ENCODE measurements around the gene VSTM2L.

VSTM2L gene

DNA sequence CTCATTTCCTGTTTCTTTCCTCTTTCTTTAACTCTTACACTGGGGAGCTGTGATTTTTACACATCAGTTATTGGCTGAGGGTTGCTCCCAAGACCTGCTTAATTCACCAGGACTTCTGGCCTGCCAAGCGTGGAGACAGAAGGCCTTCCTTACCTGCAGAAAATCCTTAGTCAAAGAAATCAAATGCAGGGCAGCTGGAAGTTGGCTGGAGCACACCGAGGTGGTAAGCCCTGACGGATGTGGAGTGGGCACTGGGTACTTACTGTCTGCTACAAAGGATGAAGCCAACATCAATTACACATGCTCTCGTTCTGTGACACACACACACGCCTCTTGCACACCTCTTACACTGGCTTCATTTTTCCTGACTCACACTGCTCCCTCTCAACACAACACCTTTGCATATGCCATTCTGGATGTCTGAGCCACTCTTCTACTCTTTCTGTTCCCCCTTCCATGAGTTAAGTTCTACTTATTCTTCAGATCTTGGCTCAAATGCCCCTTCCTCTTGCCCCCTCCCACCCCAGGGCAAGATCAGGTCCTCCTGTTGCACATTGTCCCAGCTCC is 68.7 kb downstream of the VSTM2L start:
- no peak for DNase-seq

DNA sequence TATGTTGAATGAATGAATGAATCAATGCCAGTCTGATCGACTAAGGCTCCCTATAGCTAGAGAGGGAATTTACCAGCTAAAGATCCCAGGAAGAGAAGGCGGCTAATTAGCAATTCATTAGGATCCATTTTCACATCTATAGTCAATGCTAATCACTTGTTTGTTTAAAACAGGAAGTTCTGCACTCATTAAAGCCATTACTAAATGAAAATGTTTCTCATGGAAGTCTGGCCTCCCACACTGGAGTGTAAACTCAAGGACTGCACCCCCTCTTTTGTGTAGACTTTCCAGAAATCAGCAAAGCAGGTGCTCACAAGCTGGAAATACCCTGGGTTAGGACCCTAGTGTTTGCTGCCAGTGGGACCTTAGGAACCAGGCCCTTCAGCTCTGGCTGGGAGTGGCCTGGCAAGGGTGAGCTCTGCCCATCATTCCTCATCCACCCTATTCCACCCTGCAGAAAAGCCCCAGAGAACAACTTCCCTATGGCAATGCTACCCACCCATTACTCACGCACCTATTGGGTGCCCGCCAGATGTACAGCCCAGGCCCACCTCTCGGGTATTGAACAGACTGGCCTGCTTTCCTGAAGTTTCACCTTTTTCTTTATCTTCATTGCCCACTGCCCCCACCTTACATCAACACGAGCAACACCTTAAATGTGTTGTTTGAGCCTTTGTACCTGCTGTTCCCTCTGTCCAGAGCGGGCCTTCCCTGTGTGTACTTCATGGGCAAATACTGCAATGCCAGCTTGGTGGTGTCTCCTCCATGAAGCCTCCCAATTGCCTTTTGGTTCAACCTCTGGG is 69.5 kb downstream of the VSTM2L start:
- DNase-seq = no peak

DNA sequence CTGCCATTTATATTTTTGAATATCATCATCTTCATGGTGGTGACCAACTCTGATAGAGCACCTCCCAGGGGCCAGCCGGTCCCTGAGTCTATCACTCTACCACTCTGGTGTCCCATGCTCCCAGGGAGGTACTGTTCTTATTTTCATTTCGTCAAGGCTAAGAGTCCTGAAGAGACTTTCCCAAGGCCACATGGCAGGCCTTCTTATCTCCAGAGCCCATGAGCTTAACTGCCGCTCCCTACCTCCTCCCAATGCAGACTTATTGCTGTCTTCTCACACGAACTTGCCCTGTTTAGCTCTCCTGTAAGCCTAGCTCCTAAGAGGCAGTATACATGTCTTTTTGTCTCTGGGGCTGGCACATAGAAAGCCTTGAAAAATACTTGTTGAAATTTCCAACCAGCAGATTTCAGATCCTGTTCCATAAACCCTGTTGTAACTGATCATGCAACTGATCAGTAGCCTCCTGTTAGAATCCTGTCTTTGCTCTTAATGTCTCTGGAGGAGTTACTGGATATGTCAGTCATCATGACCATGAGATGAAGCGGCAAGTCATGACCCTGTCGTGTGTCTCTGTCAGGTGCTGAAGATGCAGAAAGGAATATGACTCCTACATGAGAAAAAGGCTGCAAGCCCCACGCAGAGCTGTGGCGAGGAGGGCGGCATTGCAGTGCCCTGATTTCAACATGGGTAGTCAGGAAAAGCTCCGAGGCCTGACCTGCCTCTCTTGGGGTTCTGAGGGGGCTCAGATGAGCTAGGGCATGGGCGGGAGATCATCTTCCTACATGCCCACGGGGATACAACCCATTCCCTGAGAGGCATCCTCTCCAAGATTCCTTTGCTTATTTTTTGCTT is 70.4 kb downstream of the VSTM2L start:
- DNase-seq = no peak

DNA sequence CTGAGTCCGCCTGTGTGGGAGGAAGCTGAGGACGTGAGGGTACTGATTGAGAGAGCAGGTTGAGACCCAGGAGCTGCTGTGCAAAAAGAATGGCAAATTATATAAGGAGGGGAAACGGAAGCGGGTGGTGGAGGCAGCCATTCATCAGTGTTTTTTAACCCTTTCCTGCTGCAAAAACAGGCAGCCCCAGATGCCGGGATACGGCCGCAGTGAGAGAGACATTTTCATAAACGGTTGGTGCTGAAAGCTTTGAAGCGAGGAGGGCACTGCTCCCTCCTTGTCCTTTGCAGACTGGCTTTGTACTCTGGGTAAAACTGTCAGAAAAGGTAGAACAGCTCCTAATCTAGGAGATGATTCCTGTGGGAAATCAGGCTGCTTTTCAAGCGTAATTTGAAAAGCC is 74.0 kb downstream of the VSTM2L start:
- DNase-seq = no peak

DNA sequence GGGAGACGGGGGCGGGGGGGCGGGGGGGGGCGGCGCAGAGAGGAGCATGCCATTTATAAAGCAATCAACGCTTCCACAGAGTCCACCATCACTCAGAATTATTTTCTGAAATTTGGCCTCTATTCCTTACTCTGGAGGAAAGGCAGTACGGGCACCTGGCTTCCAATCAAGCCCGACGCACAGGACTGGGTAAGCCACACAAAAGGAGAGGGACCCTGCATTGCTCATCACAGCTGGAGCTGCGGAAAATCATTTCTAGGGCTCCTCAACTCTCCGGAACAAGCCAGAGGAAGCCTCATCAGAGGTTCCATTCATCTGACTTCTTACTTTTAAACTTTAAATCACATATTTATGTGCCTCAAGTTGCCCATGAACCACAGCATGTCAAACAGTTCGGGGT is 74.4 kb downstream of the VSTM2L start:
- DNase-seq = no peak

DNA sequence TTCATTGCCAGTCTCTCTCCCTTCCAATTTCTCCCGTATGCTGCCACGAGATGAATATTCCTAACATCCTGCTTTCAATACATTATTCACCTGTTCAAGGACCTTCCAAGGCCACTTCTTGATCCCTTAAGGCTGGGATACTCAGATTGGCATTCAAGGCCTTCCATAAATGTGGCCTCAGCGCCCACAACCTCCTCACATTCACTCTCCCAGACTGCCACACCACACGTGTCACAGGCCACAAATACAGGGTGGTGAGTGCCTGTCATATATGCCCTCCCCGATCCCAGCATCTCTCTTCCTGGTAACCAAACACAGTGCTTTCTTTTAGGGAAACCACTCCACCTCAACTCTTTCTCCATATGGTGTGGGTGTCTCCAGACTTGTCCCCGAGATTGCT is 74.9 kb downstream of the VSTM2L start:
- DNase-seq = no peak

DNA sequence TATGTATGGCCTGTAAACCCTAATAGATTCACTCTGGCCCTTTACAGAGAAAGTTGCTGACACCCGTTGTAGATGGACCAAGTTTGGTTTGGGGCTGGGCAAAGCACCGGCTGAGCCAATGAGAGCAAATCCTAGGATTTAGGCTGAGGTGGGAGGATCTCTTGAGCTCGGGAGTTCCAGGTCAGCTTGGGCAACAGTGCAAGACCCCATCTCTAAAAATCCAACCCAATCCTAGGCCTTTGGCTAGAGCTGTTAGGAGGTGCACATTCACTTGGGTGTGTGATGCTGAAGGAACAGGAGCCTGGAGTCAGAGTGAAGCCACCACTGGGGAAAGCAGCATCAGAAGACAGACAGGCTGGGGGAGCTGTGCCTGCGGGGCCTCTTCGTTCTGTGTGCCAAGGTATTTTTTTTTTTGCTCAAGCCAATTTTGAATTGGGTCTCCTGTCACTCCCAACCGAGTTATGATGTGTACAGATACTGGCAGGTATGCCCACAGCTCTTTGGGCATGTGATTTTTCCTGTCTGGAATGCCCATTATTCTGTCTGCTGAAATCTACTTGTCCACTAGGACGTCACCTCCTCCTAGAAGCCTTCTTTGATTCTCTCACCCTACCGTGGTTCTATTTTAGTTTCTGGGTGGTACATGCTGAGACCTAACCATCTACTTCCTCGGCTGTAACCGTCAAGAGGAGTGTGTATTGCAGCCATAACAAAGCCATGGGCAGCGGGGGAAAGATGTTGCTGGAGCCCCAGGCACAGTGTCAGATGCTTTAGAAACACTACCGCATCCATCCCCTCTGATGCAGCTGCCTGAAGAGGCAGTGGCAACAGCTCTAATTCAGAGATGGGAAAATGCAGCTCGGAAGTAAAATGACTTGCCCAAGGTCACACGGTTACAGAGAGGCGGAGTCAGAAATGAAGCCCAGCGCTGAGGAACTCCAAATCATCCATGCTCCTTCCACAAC is 76.4 kb downstream of the VSTM2L start:
- DNase-seq = no peak

DNA sequence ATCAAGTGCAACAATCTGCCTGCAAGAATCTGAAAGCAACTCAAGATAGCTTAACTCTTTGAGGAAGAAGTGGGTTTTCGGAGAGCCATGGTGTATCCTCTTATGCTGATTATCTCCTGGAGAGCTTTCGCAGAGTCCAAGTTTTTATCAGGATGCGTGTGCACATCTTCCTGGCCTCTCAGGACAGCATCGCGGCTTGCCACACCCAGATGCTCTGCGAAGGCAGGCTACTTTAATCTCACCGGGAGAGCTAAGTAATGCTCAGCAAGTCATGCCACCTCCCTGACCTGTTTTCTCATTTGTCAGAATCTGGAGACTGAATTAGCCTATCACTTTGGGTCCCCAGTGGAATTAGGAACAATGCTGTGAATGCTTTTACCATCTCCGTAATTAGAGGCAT is 77.5 kb downstream of the VSTM2L start:
- DNase-seq = no peak

DNA sequence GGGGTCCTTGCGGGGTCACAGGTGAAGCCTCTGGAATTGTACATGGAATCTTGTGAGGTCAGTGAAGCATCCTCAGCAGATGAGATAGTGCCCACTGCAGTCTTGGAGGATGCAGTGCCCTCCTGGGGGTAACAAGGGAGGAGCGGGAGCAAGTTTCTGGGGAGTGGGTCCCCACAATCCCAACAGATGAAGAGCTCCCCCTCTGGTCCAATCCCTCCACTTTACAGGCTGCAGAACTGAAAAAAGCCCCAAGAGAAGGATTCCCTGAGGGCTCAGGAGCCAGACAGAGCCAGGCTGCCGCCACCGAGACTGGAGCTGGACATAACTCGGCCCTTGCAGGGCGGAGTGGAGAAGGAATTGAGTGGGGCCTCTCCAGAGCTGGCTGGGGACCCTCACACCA is 77.9 kb downstream of the VSTM2L start:
- DNase-seq = no peak

DNA sequence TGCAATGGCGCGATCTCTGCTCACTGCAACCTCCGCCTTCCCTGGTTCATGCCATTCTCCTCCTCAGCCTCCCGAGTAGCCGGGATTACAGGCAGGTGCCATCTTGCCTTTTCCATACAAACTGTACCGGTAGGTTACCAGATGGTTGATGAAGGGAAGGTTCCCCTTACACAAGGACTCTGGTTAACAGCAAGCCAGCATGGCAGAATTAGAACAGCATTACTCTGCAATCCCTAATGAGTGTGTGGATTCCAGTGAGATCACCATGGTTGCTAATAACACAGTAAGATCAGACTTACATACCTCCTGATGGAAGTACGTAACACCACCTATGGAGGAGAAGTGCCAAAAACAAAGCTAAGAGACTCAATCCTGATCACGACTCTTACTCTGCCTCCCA is 78.6 kb downstream of the VSTM2L start:
- no peak for DNase-seq

DNA sequence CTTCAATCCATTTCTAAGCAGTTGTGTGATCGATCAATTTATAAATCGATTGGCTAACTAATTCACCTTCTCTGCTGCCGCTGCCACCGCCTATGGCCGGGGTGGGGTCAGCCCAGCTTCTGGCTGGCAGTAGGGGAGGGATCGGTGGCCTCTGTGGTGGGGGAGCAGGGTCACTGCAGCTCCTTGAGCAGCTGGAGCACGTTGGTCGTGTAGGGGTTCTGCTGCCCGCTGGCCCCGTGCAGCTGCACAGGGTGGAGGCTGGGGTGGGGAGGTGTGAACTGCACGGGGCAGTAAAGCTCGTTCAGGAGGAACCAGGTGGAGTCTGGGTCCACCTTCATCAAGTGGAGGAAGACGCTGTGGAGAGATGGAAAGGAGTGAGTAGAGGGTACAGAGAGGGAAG is 80.4 kb downstream of the VSTM2L start:
- no peak for DNase-seq

DNA sequence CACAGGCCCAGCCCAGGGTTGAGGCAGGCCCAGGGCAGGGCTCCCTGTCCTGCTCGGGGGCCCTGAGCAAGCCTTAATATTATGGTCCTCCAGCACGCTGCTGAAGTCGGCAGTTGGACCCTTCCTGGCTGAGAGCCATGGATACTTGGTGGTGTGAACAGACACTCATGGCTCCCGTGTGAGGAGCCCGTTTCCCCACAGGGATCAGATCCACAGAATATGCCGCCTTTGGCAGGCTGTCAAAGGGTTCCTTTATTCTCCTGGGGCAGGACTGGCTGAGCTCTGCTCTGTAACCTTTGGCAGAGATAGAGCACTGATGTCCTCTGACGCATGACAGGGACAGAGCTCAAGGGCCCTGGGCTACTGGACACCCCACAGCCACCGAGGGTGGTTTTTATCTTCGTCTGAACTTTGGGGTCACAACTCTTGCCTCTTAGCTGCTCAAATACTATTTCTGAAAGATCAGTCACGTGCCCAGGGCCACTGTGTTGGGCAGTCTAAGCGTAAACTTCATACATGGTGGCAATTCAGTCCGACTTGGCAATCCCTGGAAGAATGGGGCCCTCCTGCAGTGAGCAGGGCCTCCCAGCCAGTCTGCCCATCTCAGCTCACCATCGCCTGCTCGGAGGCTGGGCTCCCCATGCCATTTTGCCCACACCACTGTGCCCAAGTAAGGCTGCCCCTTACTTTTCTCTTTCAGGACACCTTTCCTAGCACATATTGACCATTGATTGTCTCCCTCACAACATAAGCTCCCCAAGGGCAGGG is 81.3 kb downstream of the VSTM2L start:
- no peak for DNase-seq

DNA sequence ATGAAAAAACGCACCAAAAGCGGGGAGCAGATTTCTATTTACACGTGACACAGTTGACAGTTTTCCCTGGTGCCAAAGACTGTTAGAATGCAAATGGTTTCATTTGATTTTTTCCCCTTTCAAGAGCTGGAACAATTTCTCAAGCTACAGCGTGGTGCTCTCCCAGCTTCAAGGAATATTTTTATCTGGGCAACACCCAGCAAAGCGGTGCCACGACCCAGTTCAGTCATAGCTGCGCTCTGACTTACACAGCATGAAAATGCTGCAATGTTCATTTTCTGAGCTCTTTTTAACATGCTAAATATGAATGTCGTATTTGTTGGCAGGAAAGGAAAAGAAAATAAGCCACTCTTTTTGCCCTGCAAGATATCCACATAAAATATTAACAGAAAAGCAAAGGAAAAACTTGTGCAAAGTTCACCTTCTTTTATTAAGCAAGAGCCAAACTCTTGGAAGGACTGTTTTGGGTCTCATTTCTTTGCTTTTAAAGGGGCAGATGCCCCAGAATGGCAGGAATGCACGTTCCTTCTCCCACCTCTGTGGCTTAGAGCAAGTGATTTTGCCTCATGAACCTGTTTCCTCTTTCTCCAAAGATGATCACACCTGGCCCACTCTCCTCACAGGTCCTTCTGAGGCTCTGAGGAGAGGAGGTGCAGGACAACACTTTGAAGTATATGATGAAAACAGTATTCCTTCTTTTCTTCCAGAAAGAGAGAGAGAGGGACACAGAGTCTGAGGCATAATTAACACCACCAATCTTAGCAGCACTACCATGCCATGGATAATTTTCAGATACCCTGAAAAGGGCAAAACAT is 83.3 kb downstream of the VSTM2L start:
- no peak for DNase-seq

DNA sequence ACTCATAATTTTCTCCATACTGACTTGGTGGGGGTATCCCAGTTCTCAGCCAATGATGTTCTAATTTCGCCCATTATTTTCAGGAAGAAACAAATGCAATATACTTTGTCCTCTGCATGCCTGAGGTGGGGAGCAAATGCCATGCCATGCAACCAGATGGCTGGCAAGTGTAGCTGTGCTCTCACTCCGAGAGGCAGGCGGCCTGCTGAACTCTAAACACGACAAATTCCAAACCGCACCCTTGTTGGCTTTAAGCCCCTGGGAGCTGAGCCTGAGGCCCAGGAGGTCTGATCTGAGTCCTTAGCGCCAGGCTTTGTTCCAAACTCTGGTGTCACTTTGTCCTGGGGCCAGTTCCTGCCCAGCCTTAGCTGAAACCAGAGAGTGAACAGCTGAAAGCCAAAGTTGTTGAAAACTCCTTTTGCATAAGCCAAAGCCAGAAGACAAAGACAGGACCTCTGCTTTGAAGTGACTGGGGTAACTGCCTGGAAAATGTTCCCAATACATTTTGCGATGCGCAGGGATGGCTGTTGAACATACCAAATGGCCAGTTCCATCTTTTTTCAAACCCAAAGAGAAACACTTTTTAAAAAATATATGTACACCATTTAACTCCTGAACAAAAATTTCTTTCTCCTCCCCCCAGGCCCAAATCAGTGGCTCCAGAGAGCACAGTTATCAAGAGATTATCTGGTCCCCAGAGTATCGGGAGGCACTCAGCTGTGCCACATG is 84.1 kb downstream of the VSTM2L start:
- DNase-seq = no peak

DNA sequence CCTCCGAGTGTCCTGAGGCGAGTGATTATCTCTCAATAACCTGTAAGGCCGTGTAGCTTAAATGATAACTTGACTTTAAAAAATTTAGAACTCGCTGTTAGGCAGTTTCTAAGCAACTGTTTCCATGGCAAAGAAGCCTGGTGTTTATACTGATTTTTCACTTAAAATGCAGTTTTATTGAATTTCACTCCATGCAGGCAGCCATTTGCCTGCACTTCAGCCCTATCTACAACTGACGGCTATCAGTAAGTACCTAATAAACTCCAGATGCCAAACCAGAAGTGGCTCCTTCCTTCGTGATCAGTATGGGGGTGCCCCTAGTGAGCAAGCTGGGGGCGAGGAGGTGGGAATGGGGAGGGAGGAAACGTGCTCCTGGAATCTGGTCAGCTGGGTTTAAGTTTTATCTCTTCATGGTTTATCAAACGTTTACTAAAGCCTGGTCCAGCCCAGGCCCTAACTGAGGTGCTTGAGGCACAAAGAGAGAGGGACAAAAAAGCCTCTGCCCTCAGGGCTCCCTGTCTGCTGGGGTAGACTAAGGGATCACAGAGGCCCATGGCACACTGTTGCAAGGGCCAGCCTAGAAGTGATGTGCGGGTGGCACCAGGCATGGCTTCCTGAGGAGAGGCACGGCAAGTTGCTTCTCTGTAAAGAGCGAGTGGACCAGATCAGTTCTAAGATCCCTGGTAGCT is 84.8 kb downstream of the VSTM2L start:
- no peak for DNase-seq

DNA sequence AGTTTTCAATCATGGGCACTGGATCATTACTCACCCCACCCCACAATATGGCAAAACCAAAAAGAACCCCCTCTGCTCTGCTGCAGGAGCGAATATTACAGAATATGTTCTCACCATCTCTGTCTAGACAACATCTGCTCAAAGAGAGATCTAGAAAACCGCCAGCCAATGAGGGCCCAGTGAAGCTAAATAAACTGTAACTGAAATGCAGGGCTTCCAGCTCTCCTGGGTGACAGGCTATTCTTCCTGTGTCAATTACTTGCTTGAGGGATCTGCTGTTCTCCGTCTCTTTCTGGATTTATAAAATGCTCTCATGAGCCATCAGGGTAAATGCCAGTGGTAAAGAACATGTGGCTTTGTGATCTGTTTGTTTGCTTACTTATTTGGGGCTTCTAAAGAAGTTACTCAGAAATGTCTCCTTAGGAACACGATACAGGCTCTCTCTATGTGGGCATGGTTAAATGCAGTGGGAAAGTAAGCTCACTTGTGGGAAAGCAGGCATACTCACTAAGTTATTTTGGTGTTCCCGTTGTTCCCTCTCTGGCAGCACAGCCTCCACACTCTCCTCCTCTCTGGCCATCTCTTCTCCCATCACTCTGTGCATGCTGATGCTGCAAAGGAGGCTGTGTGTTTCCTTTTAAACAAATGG is 85.5 kb downstream of the VSTM2L start:
- no peak for DNase-seq

DNA sequence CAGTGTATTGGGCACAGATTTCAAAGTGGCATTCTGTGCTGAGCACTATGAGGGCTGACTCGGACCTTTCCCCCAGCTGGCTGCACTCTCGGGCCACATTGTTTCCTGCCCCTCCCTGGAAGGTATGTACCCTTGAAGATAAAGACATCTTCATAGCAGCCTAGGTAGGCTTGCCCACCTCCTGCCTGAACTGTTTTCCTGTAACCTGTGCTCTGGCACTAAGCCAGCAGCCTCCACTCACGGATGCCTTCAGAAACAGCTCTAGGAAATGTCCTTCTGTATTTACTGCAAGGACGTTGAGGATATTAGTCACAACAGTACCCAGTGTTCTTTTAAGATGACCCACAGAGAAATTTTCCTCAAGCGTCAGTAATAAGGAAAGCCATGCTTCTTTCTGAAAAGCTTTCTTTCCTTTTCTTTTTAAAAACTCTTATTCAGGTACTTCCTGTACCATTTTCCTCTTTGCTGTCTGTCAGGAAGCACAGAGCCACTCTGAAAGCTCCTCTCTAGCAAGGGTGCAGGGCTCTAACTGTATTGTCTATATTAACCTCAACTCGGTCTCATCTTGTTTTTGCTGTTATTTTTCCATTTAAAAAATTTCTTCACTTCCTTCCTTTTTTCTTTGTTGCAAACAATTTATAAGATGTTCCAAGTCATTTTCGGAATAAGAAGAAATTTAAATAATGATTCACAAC is 86.8 kb downstream of the VSTM2L start:
- DNase-seq = no peak

DNA sequence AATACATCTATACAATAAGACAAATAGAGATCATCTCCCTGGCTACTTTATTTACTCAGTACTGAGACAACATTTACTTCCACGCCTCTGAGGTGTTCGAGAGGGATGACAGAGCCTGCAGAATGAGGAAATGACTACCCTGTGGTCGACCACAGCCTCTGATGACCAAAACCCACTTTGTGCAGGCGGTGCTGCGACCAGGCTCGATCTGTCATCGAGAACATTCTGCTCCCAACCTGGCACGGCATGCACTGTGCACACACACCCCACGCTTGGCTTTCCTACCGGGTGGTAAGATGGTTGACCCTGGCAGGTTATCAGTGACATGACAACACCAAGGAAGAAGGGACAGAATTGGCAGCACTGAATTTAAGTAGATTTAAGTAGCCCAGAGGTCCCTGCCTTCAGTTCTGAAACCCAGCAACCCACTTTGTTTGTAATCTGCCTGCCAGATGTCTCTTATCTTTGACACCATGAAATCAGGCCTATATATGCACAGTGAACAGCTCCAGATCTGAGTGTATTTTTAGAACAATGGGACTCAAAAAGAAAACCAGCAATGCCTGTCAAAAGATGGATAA is 87.7 kb downstream of the VSTM2L start:
- peak in 3 of 5 experiments; percentile 31 to 91 (median 37) for DNase-seq

All from T-helper 2 cell (primary cell).